Left forelimb (tissue), 1 donor: Measurements from ENCODE around the gene SDHA.
"Not testable (repeated sequence)": the region's sequence is repeated elsewhere in the genome, so short reads cannot be mapped to it uniquely, and the experiment has no call there.

Source experiments
- DNase-seq: peaks from one replicate; pipeline ENCODE4 v3.0.0-alpha.2; 2018; ENCODE audit warnings: low spot score

Gene SDHA

GRCh38 chr5:222951-223715 lies 5.0 kb downstream of the SDHA start:
- not testable (repeated sequence) for DNase-seq

DNA sequence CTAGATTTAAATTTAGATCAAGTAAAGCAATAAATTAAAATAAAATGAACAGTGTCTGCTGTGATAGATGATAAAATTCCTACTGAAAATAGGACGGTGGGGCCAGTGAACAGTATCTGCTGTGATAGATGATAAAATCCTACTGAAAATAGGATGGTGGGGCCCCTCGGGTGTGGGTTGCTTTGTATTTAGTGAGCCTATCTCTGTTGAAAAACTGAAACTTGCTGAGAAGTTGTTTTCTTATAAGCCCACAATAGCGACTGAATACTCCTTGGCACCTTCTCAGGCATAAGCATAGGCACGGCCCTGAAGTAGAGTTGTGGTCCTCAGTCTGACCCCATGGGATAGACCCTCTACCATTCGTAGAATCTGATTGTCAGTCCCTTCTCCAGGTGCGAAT lies 5.7 kb downstream of the SDHA start:
- no peak for DNase-seq

- no peak for DNase-seq
These were observed 7.2 kb downstream of the SDHA start for GRCh38 chr5:225334-225733.

DNA sequence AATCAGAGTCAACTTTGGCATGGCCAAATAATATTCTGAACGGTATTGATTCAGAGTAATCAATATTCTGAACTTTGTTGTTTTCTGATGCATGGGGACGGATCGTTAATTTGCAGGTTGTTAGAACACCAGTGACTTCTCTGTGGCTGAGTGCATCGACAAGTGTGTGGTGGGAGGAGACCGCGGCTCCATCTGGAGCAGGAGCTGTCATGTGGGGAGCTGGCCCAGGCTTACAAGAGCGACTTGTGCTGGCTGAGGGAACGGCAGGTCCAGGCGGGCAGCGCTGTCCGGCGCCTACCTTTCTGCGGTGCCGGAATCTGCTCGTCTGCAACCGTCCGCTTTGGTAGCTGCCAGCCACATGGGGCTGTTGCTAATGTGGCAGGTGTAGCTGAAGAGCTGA lies 9.3 kb downstream of the SDHA start:
- not testable (repeated sequence) for DNase-seq

DNA sequence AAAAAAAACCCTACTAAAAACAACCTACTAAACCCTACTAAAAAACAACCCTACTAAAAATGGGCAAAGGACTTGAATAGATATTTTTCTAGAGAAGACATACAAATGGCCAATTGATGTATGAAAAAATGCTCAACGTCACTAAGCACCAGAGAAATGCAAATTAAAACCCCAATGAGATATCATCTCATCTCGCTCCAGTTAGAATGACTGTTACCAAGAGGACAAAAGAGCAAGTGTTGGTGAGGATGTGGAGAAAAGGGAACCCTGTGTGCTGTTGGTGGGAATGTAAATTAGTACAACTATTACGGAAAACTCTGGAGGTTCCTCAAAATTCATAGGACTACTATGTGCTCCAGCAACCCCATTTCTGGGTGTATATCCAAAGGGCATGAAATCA lies 10.8 kb downstream of the SDHA start:
- no peak for DNase-seq

DNA sequence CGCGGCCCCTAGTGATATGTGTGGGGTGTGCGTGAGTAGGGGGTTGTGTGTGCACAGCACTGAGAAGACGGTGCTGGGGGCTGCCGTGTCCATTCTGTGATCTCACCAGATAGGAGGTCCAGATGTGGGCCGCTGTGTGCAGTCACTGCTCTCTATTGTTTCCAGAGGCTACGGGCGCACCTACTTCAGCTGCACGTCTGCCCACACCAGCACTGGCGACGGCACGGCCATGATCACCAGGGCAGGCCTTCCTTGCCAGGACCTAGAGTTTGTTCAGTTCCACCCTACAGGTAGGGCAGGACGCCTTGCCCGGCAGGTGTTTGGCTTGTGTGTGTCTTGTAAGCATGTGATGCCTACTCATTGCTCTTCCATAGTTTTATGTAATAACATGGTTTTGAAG lies 12.6 kb downstream of the SDHA start:
- peak; percentile 34 for DNase-seq

- DNase-seq: peak; percentile 57
These were observed 13.5 kb downstream of the SDHA start for GRCh38 chr5:231661-232060.

DNA sequence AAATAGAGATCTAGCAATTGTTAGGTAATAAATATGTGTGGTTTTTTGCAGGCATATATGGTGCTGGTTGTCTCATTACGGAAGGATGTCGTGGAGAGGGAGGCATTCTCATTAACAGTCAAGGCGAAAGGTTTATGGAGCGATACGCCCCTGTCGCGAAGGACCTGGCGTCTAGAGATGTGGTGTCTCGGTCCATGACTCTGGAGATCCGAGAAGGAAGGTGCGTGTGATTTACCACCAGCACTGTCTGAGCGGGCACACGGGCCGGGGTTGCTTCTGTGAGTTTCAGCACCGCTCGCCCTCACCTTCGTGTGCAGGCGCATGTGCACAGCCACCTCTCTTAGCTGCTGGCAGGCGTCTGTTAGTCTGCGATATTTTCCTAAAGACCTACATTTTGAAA lies 15.3 kb downstream of the SDHA start:
- peak; percentile 36 for DNase-seq

DNA sequence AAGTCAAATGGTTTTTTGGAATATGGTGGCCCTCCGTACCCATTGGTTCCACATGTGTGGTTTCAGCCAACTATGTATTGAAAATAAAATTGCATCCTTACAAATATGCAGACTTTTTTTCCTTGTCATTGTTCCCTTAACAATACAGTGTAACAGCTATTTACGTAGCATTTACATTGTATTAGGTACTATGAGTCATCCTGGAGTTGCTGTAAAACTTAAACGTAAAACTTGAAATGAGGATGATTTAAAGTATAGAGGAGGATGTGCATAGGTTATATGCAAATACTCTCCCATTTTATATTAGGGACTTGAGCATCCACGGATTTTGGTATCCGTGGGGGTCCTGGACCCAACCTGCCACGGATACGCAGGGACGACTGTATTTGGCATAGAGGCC lies 16.3 kb downstream of the SDHA start:
- peak; percentile 26 for DNase-seq

- DNase-seq: not testable (repeated sequence)
These were observed 17.4 kb downstream of the SDHA start for GRCh38 chr5:235527-235926.

- DNase-seq: not testable (repeated sequence)
These were observed 19.8 kb downstream of the SDHA start for GRCh38 chr5:237931-238330.

DNA sequence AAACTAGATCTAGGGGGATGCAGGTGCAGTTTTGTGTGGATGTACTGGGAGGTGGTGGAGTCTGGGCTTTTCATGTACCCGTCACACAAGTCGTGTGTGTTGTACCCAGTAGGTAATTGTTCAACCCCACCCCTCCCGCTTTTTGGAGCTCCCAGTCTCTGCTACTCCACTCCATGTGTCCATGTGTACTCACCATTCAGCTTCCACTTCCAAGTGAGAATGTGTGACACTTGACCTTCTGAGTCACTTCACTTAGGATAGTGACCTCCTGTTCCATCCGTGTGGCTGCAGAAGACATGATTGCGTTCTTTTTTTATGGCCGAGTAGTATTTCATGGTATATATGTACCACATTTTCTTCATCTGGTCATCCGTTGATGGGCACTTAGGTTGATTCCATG lies 22.4 kb downstream of the SDHA start:
- DNase-seq: peak; percentile 9

DNA sequence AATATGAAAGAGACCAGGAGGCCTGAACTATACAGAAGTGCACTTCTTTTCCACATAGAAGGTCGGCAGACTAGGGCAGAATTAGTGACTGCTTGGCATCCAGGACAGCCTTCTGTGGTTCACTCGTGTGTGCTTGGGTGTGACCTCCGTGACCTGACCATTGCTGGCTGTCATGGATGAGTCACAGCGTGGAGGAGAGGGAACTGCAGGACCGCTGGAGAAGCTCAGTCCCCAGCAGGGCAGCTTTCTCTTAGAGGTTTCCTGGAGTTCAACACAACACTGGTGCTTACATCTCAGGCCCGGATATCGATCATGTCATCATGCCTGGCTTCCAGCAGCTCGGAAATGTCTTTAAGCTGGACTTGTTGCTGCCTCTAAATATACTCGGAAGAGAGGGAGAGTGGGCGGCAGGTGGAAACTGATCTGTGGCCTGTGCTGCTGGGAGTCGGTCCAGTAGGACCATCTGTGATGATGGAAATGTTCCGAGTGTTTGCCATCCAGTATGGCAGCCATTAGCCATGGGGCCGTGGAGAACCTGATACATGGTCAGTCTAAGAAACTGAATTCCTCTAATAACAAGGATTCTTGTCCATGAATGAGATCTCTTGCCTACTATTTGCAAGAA lies 23.0 kb downstream of the SDHA start:
- peak; percentile 18 for DNase-seq

DNA sequence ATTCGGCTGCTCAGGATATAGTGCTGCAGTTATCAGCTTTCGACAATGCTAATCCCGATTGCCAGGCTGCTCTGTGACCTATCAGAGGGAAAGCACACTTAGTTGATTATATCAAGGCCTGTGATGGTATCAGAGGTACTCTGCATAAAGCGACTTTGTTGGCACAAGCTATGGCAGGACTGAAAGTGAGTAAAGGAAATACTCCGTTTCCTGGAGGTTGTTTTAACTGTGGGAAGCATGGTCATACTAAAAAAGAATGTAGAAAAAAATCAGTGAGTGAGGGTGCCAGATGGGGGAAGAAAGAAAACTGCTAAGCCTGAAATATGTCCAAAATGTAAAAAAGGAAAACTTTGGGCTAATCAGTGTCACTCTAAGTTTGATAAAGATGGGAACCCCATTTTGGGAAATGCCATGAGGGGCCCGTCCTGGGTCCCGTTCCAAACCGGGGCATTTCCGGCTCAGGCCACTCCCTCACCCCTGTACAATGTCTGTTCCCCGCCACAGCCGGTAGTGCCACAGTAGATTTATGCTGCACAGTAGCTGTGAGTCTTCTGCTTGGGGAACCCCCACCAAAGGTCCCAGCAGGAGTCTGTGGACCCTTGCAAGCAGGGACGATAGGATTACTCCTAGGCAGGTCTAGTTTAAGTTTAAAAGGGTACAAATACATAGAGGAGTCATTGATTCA lies 25.7 kb downstream of the SDHA start:
- not testable (repeated sequence) for DNase-seq

DNA sequence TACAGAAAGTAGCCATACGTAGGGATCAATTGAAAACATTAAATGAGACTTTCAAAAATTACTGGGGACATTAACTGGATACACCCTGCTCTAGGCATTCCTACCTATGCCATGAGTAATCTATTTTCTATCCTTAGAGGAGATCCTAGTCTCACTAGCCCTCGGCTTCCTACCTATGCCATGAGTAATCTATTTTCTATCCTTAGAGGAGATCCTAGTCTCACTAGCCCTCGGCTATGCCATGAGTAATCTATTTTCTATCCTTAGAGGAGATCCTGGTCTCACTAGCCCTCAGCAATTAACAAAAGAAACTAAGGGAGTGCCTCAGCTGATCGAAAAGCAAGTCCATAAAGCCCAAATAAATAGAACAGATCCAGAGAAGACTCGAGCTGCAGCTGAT lies 27.6 kb downstream of the SDHA start:
- DNase-seq: not testable (repeated sequence)

GRCh38 chr5:250396-250795 lies 32.3 kb downstream of the SDHA start:
- DNase-seq: not testable (repeated sequence)

DNA sequence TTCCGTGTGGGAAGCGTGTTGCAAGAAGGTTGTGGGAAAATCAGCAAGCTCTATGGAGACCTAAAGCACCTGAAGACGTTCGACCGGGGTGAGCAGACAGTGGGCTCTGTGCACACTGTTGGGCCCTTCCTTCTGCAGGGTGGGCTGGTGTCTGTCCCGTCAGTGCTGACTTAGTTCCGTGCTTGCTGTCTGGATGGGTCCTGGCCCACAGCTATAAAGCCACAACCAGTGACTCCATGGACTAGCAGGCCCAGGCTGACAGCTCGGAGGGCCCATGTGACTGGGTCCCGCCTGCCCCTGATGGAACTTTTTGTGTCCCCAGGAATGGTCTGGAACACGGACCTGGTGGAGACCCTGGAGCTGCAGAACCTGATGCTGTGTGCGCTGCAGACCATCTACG lies 32.9 kb downstream of the SDHA start:
- not testable (repeated sequence) for DNase-seq

DNA sequence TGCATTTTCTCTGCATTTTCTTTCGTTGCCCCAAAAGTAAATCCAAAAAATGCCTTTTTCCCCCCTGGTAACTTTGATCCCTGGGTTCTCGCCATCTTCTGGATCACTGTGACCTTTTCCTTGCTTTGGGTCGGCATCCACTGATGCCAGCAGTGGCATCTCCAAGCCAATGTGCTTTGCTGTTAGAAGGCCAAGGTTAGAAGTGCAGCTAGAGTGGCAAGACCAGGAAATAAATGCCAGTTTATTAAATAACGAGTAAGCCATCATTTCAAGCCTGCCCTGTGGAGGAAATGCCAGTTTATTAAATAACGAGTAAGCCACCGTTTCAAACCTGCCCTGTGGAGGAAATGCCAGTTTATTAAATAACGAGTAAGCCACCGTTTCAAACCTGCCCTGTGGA lies 33.4 kb downstream of the SDHA start:
- DNase-seq: not testable (repeated sequence)

DNA sequence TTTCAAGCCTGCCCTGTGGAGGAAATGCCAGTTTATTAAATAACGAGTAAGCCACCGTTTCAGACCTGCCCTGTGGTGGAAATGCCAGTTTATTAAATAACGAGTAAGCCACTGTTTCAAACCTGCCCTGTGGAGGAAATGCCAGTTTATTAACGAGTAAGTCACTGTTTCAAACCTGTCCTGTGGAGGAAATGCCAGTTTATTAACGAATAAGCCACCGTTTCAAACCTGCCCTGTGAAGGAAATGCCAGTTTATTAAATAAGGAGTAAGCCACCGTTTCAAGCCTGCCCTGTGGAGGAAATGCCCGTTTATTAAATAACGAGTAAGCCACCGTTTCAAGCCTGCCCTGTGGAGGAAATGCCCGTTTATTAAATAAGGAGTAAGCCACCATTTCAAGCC lies 33.9 kb downstream of the SDHA start:
- DNase-seq: not testable (repeated sequence)

- no peak for DNase-seq
These were observed 34.4 kb downstream of the SDHA start for GRCh38 chr5:252546-252945.

DNA sequence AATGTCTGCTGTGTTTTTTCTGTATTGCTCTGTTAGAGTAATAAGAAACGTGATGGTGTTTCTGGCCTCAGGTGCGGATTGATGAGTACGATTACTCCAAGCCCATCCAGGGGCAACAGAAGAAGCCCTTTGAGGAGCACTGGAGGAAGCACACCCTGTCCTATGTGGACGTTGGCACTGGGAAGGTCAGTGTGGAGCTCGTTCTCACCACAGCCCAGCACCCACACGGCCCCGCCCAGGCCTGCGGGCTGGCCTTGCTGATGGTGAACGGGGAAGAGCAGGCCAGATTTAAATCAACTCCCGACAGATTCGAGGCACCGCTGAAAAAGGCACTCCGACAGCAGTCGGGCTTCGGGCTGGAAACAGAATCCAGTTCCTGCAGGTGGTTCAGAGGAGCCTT lies 36.2 kb downstream of the SDHA start:
- not testable (repeated sequence) for DNase-seq

GRCh38 chr5:255116-255515 lies 37.0 kb downstream of the SDHA start:
- DNase-seq: not testable (repeated sequence)

GRCh38 chr5:256347-256746 lies 38.2 kb downstream of the SDHA start:
- not testable (repeated sequence) for DNase-seq
